ENCODE data around the gene ACTL8.

The ACTL8 gene

GRCh38 chr1:17717594-17718535, 37.3 kb upstream of the ACTL8 start:
- no peak overlapping the region for H3K4me3 ChIP-seq (ENCODE audit: low read depth, low read length)
- no peak for DNase-seq (ENCODE audit: low read depth)
- TF ChIP-seq CTCF (conservative IDR thresholded peaks at IDR 0.05; ENCODE audit: low read depth, low read length) = no peak

- DNase-seq (ENCODE audit: low read depth) = peak; percentile 42
- H3K4me3 ChIP-seq (ENCODE audit: low read depth, low read length) = no peak overlapping the region
- TF ChIP-seq CTCF (conservative IDR thresholded peaks at IDR 0.05; ENCODE audit: low read depth, low read length) = no peak
Observed at GRCh38 chr1:17719874-17720273, 35.3 kb upstream of the ACTL8 start.

- no peak for TF ChIP-seq CTCF (conservative IDR thresholded peaks at IDR 0.05; ENCODE audit: low read depth, low read length)
- H3K4me3 ChIP-seq (ENCODE audit: low read depth, low read length) = no peak overlapping the region
- DNase-seq (ENCODE audit: low read depth) = no peak
Observed at GRCh38 chr1:17721444-17721843, 33.7 kb upstream of the ACTL8 start.

GRCh38 chr1:17723684-17724083, 31.4 kb upstream of the ACTL8 start:
- TF ChIP-seq CTCF (conservative IDR thresholded peaks at IDR 0.05; ENCODE audit: low read depth, low read length) = peak; percentile 50
- DNase-seq (ENCODE audit: low read depth) = no peak
- H3K4me3 ChIP-seq (ENCODE audit: low read depth, low read length) = no peak overlapping the region

- TF ChIP-seq CTCF (conservative IDR thresholded peaks at IDR 0.05; ENCODE audit: low read depth, low read length) = no peak
- DNase-seq (ENCODE audit: low read depth) = no peak
- no peak overlapping the region for H3K4me3 ChIP-seq (ENCODE audit: low read depth, low read length)
Observed at GRCh38 chr1:17724150-17724549, 31.0 kb upstream of the ACTL8 start.

- TF ChIP-seq CTCF (conservative IDR thresholded peaks at IDR 0.05; ENCODE audit: low read depth, low read length) = no peak
Observed at GRCh38 chr1:17725084-17725719, 29.9 kb upstream of the ACTL8 start.

More at GRCh38 chr1:17725084-17725719, 29.9 kb upstream of the ACTL8 start:
- H3K4me3 ChIP-seq (ENCODE audit: low read depth, low read length) = no peak overlapping the region
- DNase-seq (ENCODE audit: low read depth) = no peak
